C4-2B (cell line): ENCODE measurements around the gene PTPRT.

Experiments
- H3K27ac ChIP-seq: fragments of 450-650 bp; 2 replicates; pipeline ENCODE4 v1.5.1; 2017
- ZFX ChIP-seq: fragments of 450-650 bp; IDR thresholded peaks from 2 replicates; pipeline ENCODE4 v1.6.1; 2017
- TF ChIP-seq, protein P1 (sequence below): fragments of 450-650 bp; conservative IDR thresholded peaks from 2 replicates; pipeline ENCODE4 v1.5.1; 2017; ENCODE audit warnings: mild to moderate bottlenecking

The PTPRT gene

GRCh38 chr20:42987376-42988114, 202.2 kb downstream of the PTPRT start:
- H3K27ac ChIP-seq, result no peak overlapping the region
- TF ChIP-seq, protein P1, sequence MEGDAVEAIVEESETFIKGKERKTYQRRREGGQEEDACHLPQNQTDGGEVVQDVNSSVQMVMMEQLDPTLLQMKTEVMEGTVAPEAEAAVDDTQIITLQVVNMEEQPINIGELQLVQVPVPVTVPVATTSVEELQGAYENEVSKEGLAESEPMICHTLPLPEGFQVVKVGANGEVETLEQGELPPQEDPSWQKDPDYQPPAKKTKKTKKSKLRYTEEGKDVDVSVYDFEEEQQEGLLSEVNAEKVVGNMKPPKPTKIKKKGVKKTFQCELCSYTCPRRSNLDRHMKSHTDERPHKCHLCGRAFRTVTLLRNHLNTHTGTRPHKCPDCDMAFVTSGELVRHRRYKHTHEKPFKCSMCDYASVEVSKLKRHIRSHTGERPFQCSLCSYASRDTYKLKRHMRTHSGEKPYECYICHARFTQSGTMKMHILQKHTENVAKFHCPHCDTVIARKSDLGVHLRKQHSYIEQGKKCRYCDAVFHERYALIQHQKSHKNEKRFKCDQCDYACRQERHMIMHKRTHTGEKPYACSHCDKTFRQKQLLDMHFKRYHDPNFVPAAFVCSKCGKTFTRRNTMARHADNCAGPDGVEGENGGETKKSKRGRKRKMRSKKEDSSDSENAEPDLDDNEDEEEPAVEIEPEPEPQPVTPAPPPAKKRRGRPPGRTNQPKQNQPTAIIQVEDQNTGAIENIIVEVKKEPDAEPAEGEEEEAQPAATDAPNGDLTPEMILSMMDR, result no peak
- TF ChIP-seq ZFX, result no peak

GRCh38 chr20:42986143-42986773, 203.4 kb downstream of the PTPRT start:
- no peak overlapping the region for H3K27ac ChIP-seq
- no peak for TF ChIP-seq ZFX
- TF ChIP-seq, protein P1, result no peak

- no peak for TF ChIP-seq ZFX
- TF ChIP-seq, protein P1, result peak; percentile 22; the same call in 1 of the 2 replicates
- no peak overlapping the region for H3K27ac ChIP-seq
These were observed 204.1 kb downstream of the PTPRT start for GRCh38 chr20:42985628-42986027.

- TF ChIP-seq, protein P1, result no peak
- no peak for TF ChIP-seq ZFX
- no peak overlapping the region for H3K27ac ChIP-seq
These were observed 207.5 kb downstream of the PTPRT start for GRCh38 chr20:42982218-42982617.

GRCh38 chr20:42981253-42981652, 208.5 kb downstream of the PTPRT start:
- TF ChIP-seq ZFX, result no peak
- TF ChIP-seq, protein P1, result no peak
- no peak overlapping the region for H3K27ac ChIP-seq

GRCh38 chr20:42979720-42980119, 210.0 kb downstream of the PTPRT start:
- TF ChIP-seq ZFX, result no peak
- TF ChIP-seq, protein P1, result no peak
- H3K27ac ChIP-seq, result no peak overlapping the region

GRCh38 chr20:42978184-42978974, 211.3 kb downstream of the PTPRT start:
- no peak for TF ChIP-seq ZFX
- TF ChIP-seq, protein P1, result no peak
- H3K27ac ChIP-seq, result no peak overlapping the region
